Activated CD8-positive, alpha-beta memory T cell treated with anti-CD3 and anti-CD28 coated beads, Interleukin-2, amount 10 ng/mL, durations not matched to agents 7 days and 5 days (primary cell): ENCODE data around the gene HPN. TPM values are rescaled to one million over a fixed set of nuclear protein-coding genes. Genes with fewer than 3 reads are reported as not detected.
A peak's percentile ranks its signal among the peaks of the same experiment; 100 is the strongest.

Experiments used
- ATAC-seq: fragments of 150-1000 bp; cut with Tn5 transposase; one replicate; pipeline ENCODE4 v1.10.0; 2021; ENCODE audit warnings: moderate library complexity
- CTCF ChIA-PET: fragments of 350-600 bp; sonication (Branson Sonifier 250); formaldehyde crosslinking; loops from one replicate; lab custom pipeline; 2021; ENCODE audit warnings: antibody characterized with exemption; lab: Charles Lee
- DNase-seq: peaks from one replicate; pipeline ENCODE4 v3.0.0-alpha.2; 2020
- H3K27ac Mint-ChIP-seq: one replicate; pipeline ENCODE4 v1.8.0; 2021; ENCODE audit warnings: mild to moderate bottlenecking, mixed read lengths
- H3K27me3 Mint-ChIP-seq: one replicate; pipeline ENCODE4 v1.8.0; 2021; ENCODE audit warnings: mixed read lengths
- H3K36me3 Mint-ChIP-seq: one replicate; pipeline ENCODE4 v1.8.0; 2021; ENCODE audit warnings: mild to moderate bottlenecking, mixed read lengths
- H3K4me1 Mint-ChIP-seq: one replicate; pipeline ENCODE4 v1.8.0; 2021; ENCODE audit warnings: mixed read lengths
- H3K4me3 Mint-ChIP-seq: one replicate; pipeline ENCODE4 v1.8.0; 2021; ENCODE audit warnings: mild to moderate bottlenecking, moderate library complexity, mixed read lengths
- H3K9me3 Mint-ChIP-seq: one replicate; pipeline ENCODE4 v1.8.0; 2022; ENCODE audit warnings: low read depth, mixed read lengths
- total RNA-seq, 2 experiments: library from RNA; stranded (reverse); gene quantifications; one replicate each; pipeline ENCODE4 v1.2.3, GENCODE V29; 2021

Gene HPN
- total RNA-seq, 2 experiments from 2014 or later: not detected

DNA sequence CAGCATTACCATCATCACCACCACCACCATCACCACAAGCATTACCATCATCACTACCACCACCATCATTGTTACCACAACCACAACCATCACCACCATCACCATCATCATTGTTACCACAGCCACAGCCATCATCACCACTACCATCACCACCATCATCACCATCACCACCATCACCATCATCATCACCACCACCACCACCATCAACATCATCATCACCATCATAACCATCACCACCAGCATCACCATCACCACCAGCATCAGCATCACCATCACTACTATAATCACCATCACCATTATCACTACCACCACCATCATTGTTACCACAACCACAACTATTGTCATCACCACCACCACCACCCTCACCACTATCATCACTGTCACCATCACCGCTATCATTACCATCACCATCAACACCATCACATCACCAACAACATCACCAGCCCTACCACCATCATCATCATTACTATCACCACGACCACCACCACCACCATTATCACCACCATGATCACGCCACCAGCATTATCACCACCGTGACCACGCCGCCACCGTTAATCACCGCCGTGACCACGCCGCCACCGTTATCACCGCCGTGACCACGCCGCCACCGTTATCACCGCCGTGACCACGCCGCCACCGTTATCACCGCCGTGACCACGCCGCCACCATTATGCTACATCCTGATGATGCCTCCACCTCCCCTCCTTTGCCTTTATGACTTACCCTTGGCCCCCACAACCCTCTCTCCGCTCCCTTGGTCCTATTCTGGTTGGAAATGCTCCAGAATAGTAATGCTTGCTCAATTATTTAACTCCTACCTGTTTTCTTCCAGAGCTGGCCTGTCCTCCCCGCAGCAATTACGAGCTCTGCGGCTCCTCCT is 64.1 kb downstream of the HPN start:
- ATAC-seq (no peak), DNase-seq (no peak)
- CTCF ChIA-PET: no interaction called here
- Mint-ChIP-seq H3K36me3 (no peaks in the 10 kb centered on the region), H3K4me1 (no peaks in the 10 kb centered on the region), H3K27me3 (no peaks in the 10 kb centered on the region), H3K9me3 (peaks cover 3% of the 10 kb centered on the region), H3K27ac (no peak overlapping the region), H3K4me3 (no peak overlapping the region)

DNA sequence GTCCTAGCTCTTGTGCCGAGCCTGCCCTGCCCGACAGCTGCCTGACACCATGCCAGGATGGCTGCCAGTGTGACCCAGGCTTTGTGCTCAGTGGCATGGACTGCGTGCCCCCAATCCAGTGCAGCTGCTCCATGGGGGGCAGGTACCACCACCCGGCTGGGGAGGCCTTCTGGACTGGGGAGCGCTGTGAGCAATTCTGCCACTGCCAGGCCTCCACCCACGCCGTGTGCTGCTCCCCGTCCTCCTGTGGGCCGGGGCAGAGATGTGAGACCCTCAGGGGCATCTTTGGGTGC is 64.7 kb downstream of the HPN start:
- CTCF ChIA-PET: no interaction called here
- no peak overlapping the region for H3K4me3 Mint-ChIP-seq
- no peaks in the 10 kb centered on the region for H3K27me3 Mint-ChIP-seq
- ATAC-seq (no peak), DNase-seq (no peak)
- no peaks in the 10 kb centered on the region for H3K36me3 Mint-ChIP-seq
- H3K27ac Mint-ChIP-seq: no peak overlapping the region
- H3K9me3 Mint-ChIP-seq: peaks cover 3% of the 10 kb centered on the region
- no peaks in the 10 kb centered on the region for H3K4me1 Mint-ChIP-seq

DNA sequence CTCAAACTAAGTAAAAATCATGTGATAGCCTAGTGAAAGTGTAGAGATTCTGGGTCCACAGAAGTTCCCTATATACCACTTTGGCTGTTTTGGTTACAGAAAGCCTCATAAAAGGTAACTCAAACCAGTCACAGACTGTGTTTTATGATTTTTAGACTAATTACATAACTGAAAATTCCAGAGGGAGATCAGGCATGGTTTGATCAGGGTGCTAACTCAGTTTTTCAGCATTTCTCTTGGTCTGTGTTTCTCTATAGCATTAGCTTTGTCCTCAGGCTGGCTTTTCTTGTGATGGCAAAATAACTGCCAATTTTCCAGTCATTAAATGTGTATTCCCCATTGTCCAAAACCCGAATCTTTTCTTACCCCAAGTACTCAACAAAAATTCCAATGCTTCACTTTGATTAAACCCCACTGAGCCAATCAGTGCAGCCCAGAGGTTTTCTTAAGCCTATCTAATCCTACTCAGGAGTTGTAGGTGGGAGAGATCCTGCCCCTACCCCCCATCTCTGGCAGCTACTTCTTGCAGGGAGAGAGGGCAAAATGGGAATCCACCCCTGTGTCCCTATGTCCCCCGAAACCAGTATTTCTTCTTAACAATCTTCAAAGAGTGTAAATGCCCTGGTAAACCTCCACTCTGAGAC is 65.5 kb downstream of the HPN start:
- H3K9me3 Mint-ChIP-seq: peaks cover 3% of the 10 kb centered on the region
- H3K27me3 Mint-ChIP-seq: no peaks in the 10 kb centered on the region
- ATAC-seq (no peak), DNase-seq (no peak)
- no peak overlapping the region for H3K4me3 Mint-ChIP-seq
- H3K4me1 Mint-ChIP-seq: no peaks in the 10 kb centered on the region
- H3K36me3 Mint-ChIP-seq: no peaks in the 10 kb centered on the region
- H3K27ac Mint-ChIP-seq: peak overlapping the region; percentile 25
- CTCF ChIA-PET: interaction anchor here (1.0 kb wide), 1 partner anchor 34 kb away, joined by 3 read pairs; no protein-coding TSS in a partner anchor

DNA sequence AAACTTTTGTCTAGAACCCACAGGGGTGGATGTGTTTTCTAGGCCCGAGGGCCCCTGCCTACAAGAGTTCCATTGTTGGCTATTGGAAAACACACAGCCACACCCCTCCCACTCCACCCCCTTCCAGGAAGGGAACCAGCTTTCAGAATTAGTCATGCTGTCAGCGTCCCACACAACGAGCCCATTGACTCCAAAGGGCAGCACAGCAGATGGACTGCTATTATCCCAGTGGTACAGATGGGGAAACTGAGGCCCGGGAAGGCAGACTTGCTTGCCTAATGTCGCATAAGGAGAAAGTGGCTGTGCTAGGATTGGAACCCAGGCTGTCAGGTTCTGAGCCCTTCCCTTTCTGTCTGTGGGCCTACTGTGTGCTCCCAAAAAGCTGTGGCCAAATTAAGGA is 66.0 kb downstream of the HPN start:
- CTCF ChIA-PET: interaction anchor here (1.0 kb wide), 1 partner anchor 33 kb away, joined by 3 read pairs; no protein-coding TSS in a partner anchor
- Mint-ChIP-seq H3K4me3 (no peak overlapping the region), H3K4me1 (no peaks in the 10 kb centered on the region), H3K9me3 (peaks cover 3% of the 10 kb centered on the region), H3K27ac (peak overlapping the region; percentile 25), H3K36me3 (no peaks in the 10 kb centered on the region), H3K27me3 (no peaks in the 10 kb centered on the region)
- ATAC-seq (no peak), DNase-seq (no peak)

DNA sequence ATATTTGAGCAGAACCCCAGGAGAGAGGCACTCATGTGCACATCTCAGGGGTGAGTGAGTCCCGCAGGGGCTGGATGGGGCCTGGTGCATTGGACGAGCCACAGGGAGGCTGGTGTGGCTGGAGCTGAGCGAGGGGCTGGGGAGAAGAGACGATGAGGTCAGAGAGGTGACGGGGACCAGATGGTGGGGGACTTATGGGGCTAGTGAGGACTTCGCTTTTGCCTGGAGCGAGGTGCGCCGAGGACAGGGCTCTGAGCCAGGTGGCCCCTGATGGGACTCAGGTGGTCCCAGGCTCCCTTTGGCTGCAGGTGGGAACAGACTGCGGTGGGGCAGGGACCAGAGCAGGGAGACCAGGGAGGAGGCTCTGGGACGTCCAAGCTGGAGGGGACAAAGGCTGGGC is 67.2 kb downstream of the HPN start:
- Mint-ChIP-seq H3K36me3 (no peaks in the 10 kb centered on the region), H3K4me1 (no peaks in the 10 kb centered on the region), H3K27ac (no peak overlapping the region), H3K9me3 (peaks cover 3% of the 10 kb centered on the region), H3K4me3 (no peak overlapping the region), H3K27me3 (no peaks in the 10 kb centered on the region)
- no peak for ATAC-seq
- CTCF ChIA-PET: no interaction called here
- no peak for DNase-seq

DNA sequence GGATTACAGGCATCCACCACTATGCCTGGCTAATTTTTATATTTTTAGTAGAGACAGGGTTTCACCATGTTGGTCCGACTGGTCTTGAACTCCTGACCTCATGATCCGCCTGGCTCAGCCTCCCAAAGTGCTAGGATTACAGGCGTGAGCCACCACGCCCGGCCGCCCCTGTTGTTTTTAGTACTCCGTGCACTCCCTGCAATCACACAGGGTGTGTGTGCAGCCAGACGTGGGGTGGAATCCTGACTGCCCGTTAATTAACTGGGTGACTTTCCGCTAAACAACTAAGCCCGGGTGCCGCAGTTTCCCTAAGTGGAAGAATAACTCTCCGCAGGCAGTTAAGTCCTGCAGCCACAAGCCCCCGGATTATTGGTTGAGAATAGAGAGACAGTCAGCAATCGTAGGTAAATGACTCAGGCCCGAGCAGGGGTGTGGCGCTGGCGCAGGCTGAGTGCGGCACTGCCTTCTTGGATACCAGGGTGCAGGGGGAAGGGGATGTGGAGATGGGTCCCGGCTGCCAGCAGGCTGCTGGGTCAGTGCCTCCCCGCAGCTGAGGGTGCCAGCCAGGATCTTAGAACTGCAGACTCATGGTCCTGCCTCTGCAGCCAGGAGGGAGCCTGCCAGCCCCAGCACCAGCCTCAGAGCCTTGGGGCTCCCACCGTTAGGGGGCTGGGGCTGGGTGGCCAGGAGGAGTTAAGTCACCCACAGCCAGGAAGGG is 68.0 kb downstream of the HPN start:
- Mint-ChIP-seq H3K36me3 (no peaks in the 10 kb centered on the region), H3K9me3 (peaks cover 3% of the 10 kb centered on the region), H3K27me3 (no peaks in the 10 kb centered on the region), H3K27ac (no peak overlapping the region), H3K4me3 (no peak overlapping the region), H3K4me1 (peaks cover 2% of the 10 kb centered on the region)
- ATAC-seq: no peak
- DNase-seq: no peak
- CTCF ChIA-PET: no interaction called here

DNA sequence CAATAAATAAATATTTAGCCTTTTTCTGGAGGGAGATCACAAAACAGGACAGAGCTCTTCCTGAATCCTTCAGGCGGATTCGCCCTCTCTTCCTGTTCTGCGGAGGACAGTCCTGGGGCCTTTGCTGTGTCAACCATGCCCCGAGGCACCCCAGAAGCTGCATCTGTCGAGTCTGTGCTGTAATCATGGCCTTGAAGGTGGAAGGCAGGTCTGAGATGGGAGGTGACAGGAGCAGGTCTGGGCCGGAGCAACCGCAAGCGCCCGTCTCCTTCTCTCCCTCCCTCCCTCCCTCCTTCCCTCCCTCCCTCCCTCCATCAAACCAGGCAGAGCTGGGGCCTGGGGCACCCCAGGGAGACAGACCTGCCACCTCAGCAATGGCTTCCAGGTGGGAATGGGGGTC is 69.5 kb downstream of the HPN start:
- Mint-ChIP-seq H3K9me3 (peaks cover 2% of the 10 kb centered on the region), H3K4me1 (peaks cover 3% of the 10 kb centered on the region), H3K36me3 (no peaks in the 10 kb centered on the region), H3K27ac (no peak overlapping the region), H3K27me3 (no peaks in the 10 kb centered on the region), H3K4me3 (no peak overlapping the region)
- no peak for ATAC-seq
- CTCF ChIA-PET: interaction anchor here (1.0 to 1.1 kb wide), 2 partner anchors 24 to 72 kb away, joined by 3 read pairs; partner anchors contain the start of gene LGI4
- no peak for DNase-seq

DNA sequence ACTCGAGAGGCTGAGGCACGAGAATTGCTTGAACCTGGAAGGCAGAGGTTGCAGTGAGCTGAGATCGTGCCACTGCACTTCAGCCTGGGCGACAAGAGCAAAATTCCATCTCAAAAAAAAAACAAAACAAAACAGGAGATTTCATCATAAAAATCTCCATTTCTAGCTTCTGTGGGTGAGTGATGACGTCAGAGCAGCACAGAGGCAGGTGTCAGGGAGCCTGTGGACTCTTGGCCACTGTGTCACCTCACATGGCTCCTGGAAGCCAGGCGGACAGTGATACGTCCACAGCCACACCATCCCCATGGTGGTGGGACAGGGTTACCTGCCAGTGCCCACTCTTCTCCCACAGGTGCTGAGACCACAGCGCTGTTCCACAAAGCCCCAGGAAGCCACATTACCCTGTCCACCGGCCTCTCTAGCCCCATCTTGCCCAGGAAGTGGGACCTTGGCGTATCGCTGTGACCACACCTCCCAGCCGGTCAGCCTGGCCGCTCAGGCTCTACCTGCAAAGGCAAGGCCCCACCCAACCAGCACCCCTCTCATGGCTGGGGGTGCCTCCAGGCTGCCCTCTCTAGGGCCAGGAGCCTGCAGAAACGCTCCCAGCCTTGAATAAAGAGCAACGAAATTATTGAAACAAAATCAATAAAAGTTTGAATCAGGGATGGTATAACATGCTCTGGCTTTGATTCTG is 71.6 kb downstream of the HPN start:
- ATAC-seq (no peak), DNase-seq (no peak)
- CTCF ChIA-PET: no interaction called here
- Mint-ChIP-seq H3K9me3 (no peaks in the 10 kb centered on the region), H3K27ac (no peak overlapping the region), H3K4me3 (no peak overlapping the region), H3K36me3 (no peaks in the 10 kb centered on the region), H3K27me3 (no peaks in the 10 kb centered on the region), H3K4me1 (peaks cover 3% of the 10 kb centered on the region)

DNA sequence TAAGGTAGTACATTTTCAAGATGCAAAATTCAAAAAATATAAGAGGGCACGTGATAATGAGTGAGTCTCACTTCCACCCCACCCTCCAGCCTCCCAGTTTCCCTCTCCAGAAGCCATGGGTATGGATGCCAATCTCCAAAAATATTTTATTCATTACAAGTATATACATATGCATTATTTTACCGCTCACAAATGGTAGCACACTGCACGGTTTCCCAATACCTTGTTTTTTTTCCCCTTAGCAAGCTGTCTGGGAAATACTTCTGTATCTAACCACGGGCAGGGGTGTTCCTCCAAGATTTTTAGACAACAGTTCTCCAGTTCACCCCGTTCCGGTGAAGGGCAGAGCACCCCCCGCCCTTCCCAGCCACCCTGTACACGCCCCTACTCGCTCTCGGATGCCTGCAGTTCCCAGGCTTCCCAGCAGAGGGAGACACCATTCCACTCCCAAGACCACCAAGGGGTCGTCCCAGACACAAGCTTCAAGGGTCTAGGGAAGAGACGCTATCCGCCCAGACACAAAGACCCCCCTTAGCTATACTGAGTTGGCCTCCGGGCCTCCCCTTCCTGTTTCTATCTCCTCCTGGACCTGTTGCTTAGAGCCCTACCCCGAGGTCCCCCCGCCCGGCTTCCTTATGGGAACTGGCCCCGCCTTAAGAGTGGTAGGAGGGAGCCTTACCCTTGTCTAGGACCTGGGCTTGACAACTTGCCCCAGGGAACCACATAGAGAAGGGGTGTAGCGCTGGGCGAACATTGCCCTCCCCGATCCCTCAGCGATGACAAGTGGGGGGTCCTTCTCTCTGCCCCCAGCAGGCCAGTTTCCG is 73.0 kb downstream of the HPN start:
- H3K4me3 Mint-ChIP-seq: no peak overlapping the region
- no peaks in the 10 kb centered on the region for H3K9me3 Mint-ChIP-seq
- H3K27ac Mint-ChIP-seq: no peak overlapping the region
- H3K27me3 Mint-ChIP-seq: no peaks in the 10 kb centered on the region
- DNase-seq: peak; percentile 65
- CTCF ChIA-PET: interaction anchor here (0.6 to 2.5 kb wide), 13 partner anchors 13 to 348 kb away, joined by 3 to 14 read pairs (median 3); partner anchors contain the start of gene LGI4
- peaks cover 3% of the 10 kb centered on the region for H3K4me1 Mint-ChIP-seq
- no peaks in the 10 kb centered on the region for H3K36me3 Mint-ChIP-seq
- ATAC-seq: peak; percentile 75

DNA sequence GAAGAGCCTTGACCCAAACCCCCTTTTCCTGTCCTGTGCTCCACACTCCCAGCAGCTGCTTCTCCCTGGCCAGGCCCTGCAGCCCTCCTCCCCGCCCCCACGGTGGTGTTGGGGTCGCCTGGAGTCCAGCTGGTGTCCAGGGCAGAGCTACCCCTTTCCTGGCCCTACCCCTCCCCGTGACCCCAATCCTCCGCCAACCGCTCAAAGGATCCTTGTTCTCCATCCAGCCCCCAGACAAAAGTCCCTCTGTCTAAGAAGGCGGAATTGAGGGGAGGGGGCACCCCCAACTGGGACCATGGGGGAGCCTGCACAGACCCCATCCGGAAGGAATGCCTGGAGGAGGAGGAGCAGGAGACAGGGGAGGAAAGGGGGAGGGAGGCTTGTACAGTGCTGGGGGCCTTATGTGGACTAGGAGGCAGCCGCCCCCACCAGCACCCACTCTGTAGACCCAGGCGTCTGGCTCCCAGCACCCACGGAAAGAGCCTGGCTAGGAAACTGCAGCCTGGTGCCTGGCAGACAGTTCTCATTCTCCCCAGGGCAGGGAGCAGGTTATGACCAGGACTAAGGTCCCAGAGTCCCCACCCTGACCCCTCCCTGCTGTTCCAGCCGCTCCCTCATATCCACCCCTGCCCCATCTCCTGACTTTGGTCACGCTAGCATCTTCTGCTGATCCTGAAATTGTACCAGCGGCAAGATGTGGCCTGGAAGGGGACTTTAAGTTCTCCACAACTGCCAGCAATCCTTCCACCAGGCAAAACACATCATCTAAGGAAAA is 73.8 kb downstream of the HPN start, which contains the start of gene FXYD3:
Gene FXYD3 (plus strand): TSS at position 647 of the 775 bp plus-strand sequence. CDS start 3,554 bp downstream, outside the sequence.
- CTCF ChIA-PET: interaction anchor here (0.6 to 2.5 kb wide), 12 partner anchors 12 to 143 kb away, joined by 3 to 14 read pairs (median 3); partner anchors contain the start of gene LGI4
- Mint-ChIP-seq H3K27me3 (no peaks in the 10 kb centered on the region), H3K4me1 (peaks cover 3% of the 10 kb centered on the region), H3K9me3 (no peaks in the 10 kb centered on the region), H3K27ac (no peak within 1 kb of the TSS), H3K4me3 (no peak within 1 kb of the TSS), H3K36me3 (no peaks in the 10 kb centered on the region)
- DNase-seq: no peak
- no peak for ATAC-seq
